AG10803 (cell line): ENCODE data around the gene TNPO3.

Source experiments
- DNase-seq: peaks from one replicate; pipeline ENCODE4 v3.0.0; 2010; ENCODE audit warnings: low read depth
- H3K4me3 ChIP-seq: 2 replicates; pipeline ENCODE4 v1.5.1; 2011; ENCODE audit warnings: mild to moderate bottlenecking, low read length, control low read depth
- TF ChIP-seq, protein P1 (sequence below): conservative IDR thresholded peaks from 2 replicates; pipeline ENCODE4 v1.5.1; 2011; ENCODE audit warnings: mild to moderate bottlenecking, low read length, control low read depth, inconsistent platforms

TNPO3 gene

DNA sequence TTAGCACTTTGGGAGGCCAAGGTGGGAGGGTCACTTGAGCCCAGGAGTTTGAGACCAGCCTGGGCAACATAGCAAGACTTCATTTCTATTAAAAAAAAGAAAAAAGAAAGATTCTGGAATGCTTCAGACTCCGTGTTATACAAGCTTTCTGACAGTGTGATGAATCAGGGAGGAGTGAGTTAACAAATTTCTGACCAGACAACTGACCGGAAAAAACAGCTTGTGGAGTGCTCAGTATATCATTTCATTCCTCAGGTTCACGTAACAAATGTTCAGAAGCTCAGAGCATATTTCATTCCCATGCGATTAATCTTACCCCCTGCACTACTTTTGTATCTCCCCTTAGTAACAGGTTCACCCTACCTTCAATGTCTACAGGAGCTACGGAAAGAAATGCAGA, 28.6 kb upstream of the TNPO3 start:
- no peak for DNase-seq
- TF ChIP-seq, protein P1, sequence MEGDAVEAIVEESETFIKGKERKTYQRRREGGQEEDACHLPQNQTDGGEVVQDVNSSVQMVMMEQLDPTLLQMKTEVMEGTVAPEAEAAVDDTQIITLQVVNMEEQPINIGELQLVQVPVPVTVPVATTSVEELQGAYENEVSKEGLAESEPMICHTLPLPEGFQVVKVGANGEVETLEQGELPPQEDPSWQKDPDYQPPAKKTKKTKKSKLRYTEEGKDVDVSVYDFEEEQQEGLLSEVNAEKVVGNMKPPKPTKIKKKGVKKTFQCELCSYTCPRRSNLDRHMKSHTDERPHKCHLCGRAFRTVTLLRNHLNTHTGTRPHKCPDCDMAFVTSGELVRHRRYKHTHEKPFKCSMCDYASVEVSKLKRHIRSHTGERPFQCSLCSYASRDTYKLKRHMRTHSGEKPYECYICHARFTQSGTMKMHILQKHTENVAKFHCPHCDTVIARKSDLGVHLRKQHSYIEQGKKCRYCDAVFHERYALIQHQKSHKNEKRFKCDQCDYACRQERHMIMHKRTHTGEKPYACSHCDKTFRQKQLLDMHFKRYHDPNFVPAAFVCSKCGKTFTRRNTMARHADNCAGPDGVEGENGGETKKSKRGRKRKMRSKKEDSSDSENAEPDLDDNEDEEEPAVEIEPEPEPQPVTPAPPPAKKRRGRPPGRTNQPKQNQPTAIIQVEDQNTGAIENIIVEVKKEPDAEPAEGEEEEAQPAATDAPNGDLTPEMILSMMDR = no peak

DNA sequence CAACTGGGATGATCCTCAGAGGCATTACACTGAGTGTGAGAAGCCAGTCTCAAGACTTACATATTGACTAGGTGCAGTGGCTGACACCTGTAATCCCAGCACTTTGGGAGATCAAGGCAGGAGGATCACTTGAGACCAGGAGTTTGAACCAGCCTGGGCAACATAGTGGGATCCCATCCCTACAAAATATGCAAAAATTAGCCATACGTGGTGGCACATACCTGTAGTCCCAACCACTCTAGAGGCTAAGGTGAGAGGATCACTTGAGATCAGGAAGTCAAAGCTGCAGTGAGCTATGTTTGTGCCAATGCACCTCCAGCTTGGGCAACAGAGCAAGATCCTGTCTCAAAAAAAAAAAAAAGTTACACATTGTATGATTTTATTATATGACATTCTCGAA, 23.5 kb upstream of the TNPO3 start:
- TF ChIP-seq, protein P1 = no peak
- no peak for DNase-seq
- no peak overlapping the region for H3K4me3 ChIP-seq

More for the DNA sequence above, 28.6 kb upstream of the TNPO3 start:
- H3K4me3 ChIP-seq = no peak overlapping the region

DNA sequence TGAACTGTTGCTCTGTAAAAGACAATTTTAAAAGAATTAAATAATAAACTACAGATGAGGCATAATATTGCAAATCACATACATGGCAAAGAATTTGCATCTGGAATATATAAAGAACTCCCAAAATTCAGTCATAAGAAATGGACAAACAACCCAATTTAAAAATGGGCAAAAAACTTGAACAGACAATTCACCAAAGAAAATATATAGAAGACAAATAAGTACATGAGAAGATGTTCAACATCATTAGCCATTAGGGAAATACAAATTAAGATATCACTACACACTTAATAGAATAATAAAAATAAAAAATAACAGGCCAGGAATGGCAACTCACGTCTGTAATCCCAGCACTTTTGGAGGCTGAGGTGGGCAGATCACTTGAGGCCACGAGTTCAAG, 22.0 kb upstream of the TNPO3 start:
- no peak overlapping the region for H3K4me3 ChIP-seq
- DNase-seq = no peak
- TF ChIP-seq, protein P1 = no peak

DNA sequence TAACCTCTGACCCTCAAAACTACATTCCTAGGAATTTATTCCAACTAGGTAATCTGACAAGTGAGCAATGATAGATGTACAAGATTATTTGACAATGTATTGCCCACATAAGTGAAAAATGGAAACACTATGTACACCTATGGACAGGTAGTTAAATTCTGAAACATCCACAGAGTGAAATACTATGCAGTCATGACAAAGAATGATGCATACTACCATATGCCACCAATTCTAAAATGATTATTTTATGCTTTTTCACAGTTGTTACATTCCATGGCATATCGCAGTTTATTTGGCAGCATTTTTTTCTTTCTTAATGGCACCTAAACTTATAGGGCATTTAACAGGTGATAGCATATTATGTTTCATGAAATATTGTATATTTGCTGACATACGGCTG, 20.1 kb upstream of the TNPO3 start:
- H3K4me3 ChIP-seq = no peak overlapping the region
- DNase-seq = no peak
- TF ChIP-seq, protein P1 = no peak

DNA sequence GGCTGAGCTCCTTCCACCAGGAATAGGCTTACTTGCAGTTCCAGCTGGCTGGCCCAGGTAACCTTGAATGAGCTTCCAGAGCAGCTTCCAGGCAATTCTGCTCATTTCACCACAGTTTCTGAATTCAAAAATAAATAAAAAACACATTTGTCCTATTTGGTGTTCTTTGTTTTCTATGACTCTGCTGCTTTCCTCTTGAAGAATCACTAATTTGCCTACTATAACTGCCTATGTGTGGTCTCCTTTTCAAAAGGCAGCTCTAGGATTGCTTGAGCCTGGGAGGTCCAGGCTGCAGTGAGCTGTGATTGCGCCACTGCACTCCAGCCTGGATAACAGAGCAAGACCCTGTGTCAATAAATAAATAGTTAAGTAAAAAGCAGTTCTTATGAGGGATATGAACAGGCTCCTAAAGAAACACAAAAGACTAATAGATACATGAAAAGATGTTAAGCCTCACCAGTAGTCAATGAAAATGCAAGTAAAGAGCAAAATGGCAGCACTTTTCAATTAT, 19.5 kb upstream of the TNPO3 start:
- H3K4me3 ChIP-seq = no peak overlapping the region
- no peak for DNase-seq
- TF ChIP-seq, protein P1 = no peak

DNA sequence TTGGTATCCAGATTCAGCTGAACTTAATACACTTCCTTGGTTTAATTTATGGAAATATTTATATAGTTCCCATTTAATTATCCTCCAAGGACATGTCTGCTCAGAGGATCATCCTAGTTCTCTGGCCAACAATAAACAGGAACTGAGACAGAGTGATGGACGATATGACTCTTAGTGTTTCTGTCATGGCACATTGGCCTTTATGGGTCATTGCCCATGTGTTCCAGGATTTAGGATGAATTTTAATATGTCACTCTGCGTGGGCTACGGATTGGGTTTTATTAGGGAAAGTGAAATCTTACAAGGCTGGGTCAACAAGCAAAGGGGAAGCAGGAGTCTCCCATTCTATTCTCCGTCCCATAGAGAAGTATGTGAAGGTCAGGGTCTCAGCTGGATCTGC, 18.8 kb upstream of the TNPO3 start:
- DNase-seq = no peak
- TF ChIP-seq, protein P1 = no peak
- no peak overlapping the region for H3K4me3 ChIP-seq

DNA sequence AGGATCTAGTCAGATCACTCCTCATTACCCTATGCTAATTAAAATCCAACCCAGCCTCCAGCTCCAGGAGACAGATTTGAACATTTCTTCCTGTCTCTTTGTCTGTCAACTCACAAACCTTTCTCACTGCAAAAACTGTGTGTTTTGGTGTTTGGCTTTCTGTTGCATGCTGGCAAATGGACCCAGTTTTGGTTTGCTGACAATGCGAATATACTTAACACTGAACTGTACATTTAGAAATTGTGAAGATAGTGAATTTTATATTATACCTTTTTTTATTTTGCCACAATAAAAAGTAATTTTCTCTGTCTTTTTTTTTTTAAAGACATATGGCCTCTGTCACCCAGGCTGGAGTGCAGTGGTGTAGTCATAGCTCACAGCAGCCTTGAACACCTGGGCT, 18.3 kb upstream of the TNPO3 start:
- H3K4me3 ChIP-seq = no peak overlapping the region
- TF ChIP-seq, protein P1 = no peak
- DNase-seq = no peak
